Esophagus muscularis mucosa (tissue), 4 donors: ENCODE data around the gene RPRD2. TPM values are rescaled to one million over a fixed set of nuclear protein-coding genes. Genes with fewer than 3 reads are reported as not detected.

ENCODE experiments used
- DNase-seq: peaks from one replicate; pipeline ENCODE4 v3.0.0-alpha.2; 2017; ENCODE audit errors: extremely low spot score
- H3K27ac ChIP-seq, 4 donors: fragments of 200-600 bp; sonication (generic); replicated peaks in 1 of 4; 1 replicate in 3 of 4; 2 replicates in 1 of 4; pipeline ENCODE4 v1.5.1; 2016 to 2019; ENCODE audit warnings: mild to moderate bottlenecking in 1 of 4
- H3K27me3 ChIP-seq, 4 donors: fragments of 200-600 bp; sonication (generic); one replicate each; pipeline versions ENCODE4 v1.5.1 to v1.6.0; 2016 to 2019
- H3K36me3 ChIP-seq, 4 donors: fragments of 200-600 bp; sonication (generic); one replicate each; pipeline ENCODE4 v1.5.1; 2016 to 2019
- H3K4me1 ChIP-seq, 4 donors: fragments of 200-600 bp; sonication (generic); one replicate each; pipeline ENCODE4 v1.5.1; 2016 to 2019
- H3K4me3 ChIP-seq, 4 donors: fragments of 200-600 bp; sonication (generic); 1 replicate in 2 of 4; 2 replicates in 2 of 4; pipeline ENCODE4 v1.5.1; 2016 to 2019; ENCODE audit warnings: mild to moderate bottlenecking in 4 of 4, moderate library complexity in 1 of 4
- H3K9me3 ChIP-seq, 4 donors: fragments of 200-600 bp; sonication (generic); 1 replicate in 3 of 4; 2 replicates in 1 of 4; pipeline ENCODE4 v1.5.1; 2016 to 2019
- EP300 ChIP-seq: sonication (generic); formaldehyde crosslinking; IDR thresholded peaks from one replicate; pipeline ENCODE4 v1.6.1; 2017; ENCODE audit warnings: antibody characterized with exemption
- POLR2A ChIP-seq: fragments of 450-650 bp; IDR thresholded peaks from one replicate; pipeline ENCODE4 v1.6.1; 2017; ENCODE audit warnings: antibody characterized with exemption, moderate library complexity, mild to moderate bottlenecking, low read depth
- POLR2AphosphoS5 ChIP-seq, 2 donors: sonication (generic); formaldehyde crosslinking; IDR thresholded peaks; one replicate each; pipeline ENCODE4 v1.6.1; 2017; ENCODE audit warnings: antibody characterized with exemption in 2 of 2
- WGBS: methylation state at CpG from one replicate; pipeline ENCODE4 v1.1.5; 2018; 5-methylcytosine and 5-hydroxymethylcytosine counted together
- intact Hi-C: fragments of 100-400 bp; cut with DNase I; formaldehyde crosslinking; loops from one replicate; pipeline ENCODE4 v1.15.1; 2023
- total RNA-seq, 4 donors: library from RNA; depleted of rRNA; stranded (reverse); fragments of >200 nt; gene quantifications; one replicate each; pipeline versions ENCODE4 v1.1.0 to v1.2.1, GENCODE V29; 2016
- TF ChIP-seq, protein P1 (sequence below), 3 experiments: fragments of 200-600 bp in 2 of 3; fragments of 450-650 bp in 1 of 3; sonication (generic) in 2 of 3; IDR thresholded peaks; one replicate each; pipeline ENCODE4 v1.5.1; 2017 to 2019; ENCODE audit warnings: antibody characterized with exemption in 3 of 3, mild to moderate bottlenecking in 2 of 3, moderate library complexity in 1 of 3

RPRD2 gene
- total RNA-seq, 4 donors from 2014 or later, result 20.0 to 27.9 (median 24.8) TPM

DNA sequence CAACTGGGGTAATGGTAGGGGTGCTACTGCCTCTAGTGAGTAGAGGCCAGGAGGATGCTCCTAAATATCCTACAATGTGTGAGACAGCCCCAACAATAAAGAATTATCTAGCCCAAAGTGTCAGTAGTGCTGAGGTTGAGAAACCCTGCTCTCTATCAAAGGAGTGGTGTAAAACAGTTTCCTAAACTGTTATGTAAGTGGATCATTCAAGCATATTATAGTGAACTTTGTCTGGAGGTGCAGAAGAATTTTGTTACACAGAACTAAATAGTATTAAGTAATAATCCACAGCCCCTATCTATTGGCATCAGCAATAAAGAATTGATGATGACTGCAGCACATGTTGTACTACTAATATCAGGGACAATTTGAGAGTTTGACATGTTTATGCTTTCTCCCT is 103.0 kb downstream of the RPRD2 start:
- Histone ChIP-seq H3K4me1 (peaks cover 0 to 23% (median 16%) of the 10 kb centered on the region in 4 donors), H3K4me3 (no peak overlapping the region), H3K36me3 (peaks cover 33 to 84% (median 72%) of the 10 kb centered on the region in 4 donors), H3K9me3 (no peaks in the 10 kb centered on the region), H3K27ac (no peak overlapping the region), H3K27me3 (no peaks in the 10 kb centered on the region)
- TF ChIP-seq POLR2AphosphoS5 (IDR thresholded peaks at IDR 0.05) (no peak), EP300 (no peak), POLR2A (no peak)
- TF ChIP-seq, protein P1, sequence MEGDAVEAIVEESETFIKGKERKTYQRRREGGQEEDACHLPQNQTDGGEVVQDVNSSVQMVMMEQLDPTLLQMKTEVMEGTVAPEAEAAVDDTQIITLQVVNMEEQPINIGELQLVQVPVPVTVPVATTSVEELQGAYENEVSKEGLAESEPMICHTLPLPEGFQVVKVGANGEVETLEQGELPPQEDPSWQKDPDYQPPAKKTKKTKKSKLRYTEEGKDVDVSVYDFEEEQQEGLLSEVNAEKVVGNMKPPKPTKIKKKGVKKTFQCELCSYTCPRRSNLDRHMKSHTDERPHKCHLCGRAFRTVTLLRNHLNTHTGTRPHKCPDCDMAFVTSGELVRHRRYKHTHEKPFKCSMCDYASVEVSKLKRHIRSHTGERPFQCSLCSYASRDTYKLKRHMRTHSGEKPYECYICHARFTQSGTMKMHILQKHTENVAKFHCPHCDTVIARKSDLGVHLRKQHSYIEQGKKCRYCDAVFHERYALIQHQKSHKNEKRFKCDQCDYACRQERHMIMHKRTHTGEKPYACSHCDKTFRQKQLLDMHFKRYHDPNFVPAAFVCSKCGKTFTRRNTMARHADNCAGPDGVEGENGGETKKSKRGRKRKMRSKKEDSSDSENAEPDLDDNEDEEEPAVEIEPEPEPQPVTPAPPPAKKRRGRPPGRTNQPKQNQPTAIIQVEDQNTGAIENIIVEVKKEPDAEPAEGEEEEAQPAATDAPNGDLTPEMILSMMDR (IDR thresholded peaks at IDR 0.05), result no peak
- DNase-seq, result no peak
- intact Hi-C loops, result no loop called here

DNA sequence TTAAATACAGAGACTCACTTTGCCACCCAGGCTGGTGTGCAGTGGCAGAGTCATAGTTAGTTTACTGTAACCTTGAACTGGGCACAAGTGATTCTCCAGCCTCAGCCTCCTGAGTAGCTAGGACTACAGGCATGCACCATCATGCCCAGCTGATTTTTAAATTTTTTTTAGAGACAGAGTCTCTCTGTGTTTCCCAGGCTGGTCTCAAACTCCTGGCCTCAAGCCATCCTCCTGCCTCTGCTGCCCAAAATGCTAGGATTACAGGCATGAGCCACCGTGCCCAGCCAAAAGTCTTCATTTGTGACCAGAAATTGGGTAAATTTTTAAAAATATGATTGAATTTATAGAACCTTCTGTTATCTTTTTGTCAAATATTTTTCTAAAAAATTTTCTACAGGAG is 105.3 kb downstream of the RPRD2 start:
- H3K4me1 ChIP-seq, result peaks cover 4 to 23% (median 16%) of the 10 kb centered on the region in 4 donors
- peaks cover 33 to 78% (median 68%) of the 10 kb centered on the region in 4 donors for H3K36me3 ChIP-seq
- intact Hi-C loops, result no loop called here
- H3K27me3 ChIP-seq, result no peaks in the 10 kb centered on the region
- no peak for DNase-seq
- WGBS, result 80% methylated on average over 1 of the region's 1 CpG
- no peak for TF ChIP-seq POLR2A
- TF ChIP-seq EP300, result no peak
- TF ChIP-seq, protein P1 (IDR thresholded peaks at IDR 0.05), result no peak
- TF ChIP-seq POLR2AphosphoS5 (IDR thresholded peaks at IDR 0.05), result no peak
- H3K9me3 ChIP-seq, result no peaks in the 10 kb centered on the region
- peak overlapping the region in 1 of 4 donors; percentile 30 for H3K27ac ChIP-seq
- no peak overlapping the region for H3K4me3 ChIP-seq

DNA sequence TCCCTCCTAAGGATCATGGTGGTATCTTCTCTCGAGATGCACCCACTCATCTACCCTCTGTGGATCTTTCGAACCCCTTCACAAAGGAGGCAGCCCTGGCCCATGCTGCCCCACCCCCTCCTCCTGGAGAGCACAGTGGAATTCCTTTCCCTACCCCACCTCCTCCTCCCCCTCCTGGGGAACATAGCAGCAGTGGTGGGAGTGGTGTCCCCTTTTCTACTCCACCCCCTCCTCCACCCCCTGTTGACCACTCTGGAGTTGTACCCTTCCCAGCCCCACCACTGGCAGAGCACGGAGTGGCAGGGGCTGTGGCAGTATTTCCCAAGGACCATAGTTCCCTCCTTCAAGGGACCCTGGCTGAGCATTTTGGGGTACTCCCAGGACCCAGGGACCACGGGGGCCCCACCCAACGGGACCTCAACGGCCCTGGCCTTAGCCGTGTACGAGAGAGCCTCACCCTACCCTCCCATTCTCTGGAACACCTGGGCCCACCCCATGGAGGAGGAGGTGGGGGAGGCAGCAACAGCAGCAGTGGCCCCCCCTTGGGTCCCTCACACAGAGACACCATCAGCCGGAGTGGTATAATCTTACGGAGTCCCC is 108.8 kb downstream of the RPRD2 start:
- WGBS, result 89% methylated on average over 7 of the region's 10 CpGs
- intact Hi-C loops, result loop anchor here (5.0 kb wide), 1 partner anchor 40 kb away; no protein-coding TSS in a partner anchor

GRCh38 chr1:150473659-150474058 is 109.7 kb downstream of the RPRD2 start:
- peaks cover 11 to 26% (median 20%) of the 10 kb centered on the region in 4 donors for H3K4me1 ChIP-seq
- DNase-seq, result no peak
- no peaks in the 10 kb centered on the region for H3K9me3 ChIP-seq
- TF ChIP-seq, protein P1 (IDR thresholded peaks at IDR 0.05), result no peak
- no peak for TF ChIP-seq POLR2A
- TF ChIP-seq EP300, result no peak
- no peak for TF ChIP-seq POLR2AphosphoS5 (IDR thresholded peaks at IDR 0.05)
- 76% methylated on average over 4 of the region's 4 CpGs for WGBS
- peaks cover 19 to 40% (median 32%) of the 10 kb centered on the region in 4 donors for H3K36me3 ChIP-seq
- no peak overlapping the region for H3K4me3 ChIP-seq
- H3K27ac ChIP-seq, result peak overlapping the region in 1 of 4 donors; percentile 13
- intact Hi-C loops, result loop anchor here (5.0 kb wide), 1 partner anchor 39 kb away; no protein-coding TSS in a partner anchor
- no peaks in the 10 kb centered on the region for H3K27me3 ChIP-seq

More for the DNA sequence above, 108.8 kb downstream of the RPRD2 start:
- no peaks in the 10 kb centered on the region for H3K27me3 ChIP-seq
- no peak for DNase-seq
- peaks cover 19 to 44% (median 38%) of the 10 kb centered on the region in 4 donors for H3K36me3 ChIP-seq
- H3K4me1 ChIP-seq, result peaks cover 13 to 29% (median 20%) of the 10 kb centered on the region in 4 donors
- H3K4me3 ChIP-seq, result no peak overlapping the region
- H3K27ac ChIP-seq, result peak overlapping the region in 1 of 4 donors; percentile 36
- H3K9me3 ChIP-seq, result no peaks in the 10 kb centered on the region
- TF ChIP-seq POLR2AphosphoS5 (IDR thresholded peaks at IDR 0.05) (no peak), POLR2A (no peak), EP300 (no peak)
- TF ChIP-seq, protein P1 (IDR thresholded peaks at IDR 0.05), result no peak
